Measurements from ENCODE around the gene TMPRSS3.

Gene TMPRSS3

GRCh38 chr21:42362700-42363099, 33.2 kb downstream of the TMPRSS3 start:
- in situ Hi-C loops (cut with HindIII; ENCODE audit: low pct_ligation_motif_present, low pct_unique_long_range_greater_than_20kb, low sequenced_read_pairs), result no loop called here
- DNase-seq, result no peak

DNA sequence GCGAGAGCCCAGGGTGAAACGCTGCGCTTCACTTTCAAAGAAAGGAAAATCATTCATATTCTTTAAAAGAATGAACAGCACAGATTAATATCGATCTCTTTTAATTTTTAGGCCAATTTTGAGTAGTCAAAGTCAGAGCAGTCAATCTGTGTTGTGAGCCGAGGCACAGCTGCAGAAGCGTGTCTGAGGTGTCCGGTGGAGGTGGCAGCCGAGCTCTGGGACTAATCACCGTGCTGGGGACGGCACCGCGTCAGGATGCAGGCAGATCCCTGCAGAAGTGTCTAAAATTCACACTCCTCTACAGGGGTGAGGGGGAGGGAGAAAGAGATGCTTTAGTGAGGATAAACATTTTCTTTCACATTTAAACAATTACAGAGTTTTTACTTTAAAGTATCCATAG, 33.7 kb downstream of the TMPRSS3 start:
- no peak for DNase-seq
- in situ Hi-C loops (cut with HindIII; ENCODE audit: low pct_ligation_motif_present, low pct_unique_long_range_greater_than_20kb, low sequenced_read_pairs), result no loop called here

GRCh38 chr21:42361286-42361685, 34.6 kb downstream of the TMPRSS3 start:
- no peak for DNase-seq
- in situ Hi-C loops (cut with HindIII; ENCODE audit: low pct_ligation_motif_present, low pct_unique_long_range_greater_than_20kb, low sequenced_read_pairs), result no loop called here

DNA sequence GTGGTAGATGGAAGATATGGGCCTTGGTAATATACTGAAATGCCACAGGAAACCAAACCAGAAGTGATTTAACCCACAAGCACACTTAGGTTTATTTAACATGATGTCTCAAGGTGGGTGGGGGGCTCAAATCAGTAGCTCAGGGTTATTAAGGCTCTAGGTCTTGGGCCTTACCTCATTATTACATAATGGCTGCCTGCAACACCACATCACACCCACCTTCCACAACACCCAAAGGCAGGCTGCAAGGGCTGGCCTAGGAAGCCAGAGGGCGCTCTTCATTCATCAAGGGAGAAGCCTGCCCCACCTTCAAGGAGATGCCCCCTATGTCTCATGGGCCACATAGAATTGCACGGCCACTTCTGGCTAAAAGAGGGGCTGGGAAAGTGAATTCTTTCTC, 35.5 kb downstream of the TMPRSS3 start:
- DNase-seq, result no peak
- in situ Hi-C loops (cut with HindIII; ENCODE audit: low pct_ligation_motif_present, low pct_unique_long_range_greater_than_20kb, low sequenced_read_pairs), result no loop called here

DNA sequence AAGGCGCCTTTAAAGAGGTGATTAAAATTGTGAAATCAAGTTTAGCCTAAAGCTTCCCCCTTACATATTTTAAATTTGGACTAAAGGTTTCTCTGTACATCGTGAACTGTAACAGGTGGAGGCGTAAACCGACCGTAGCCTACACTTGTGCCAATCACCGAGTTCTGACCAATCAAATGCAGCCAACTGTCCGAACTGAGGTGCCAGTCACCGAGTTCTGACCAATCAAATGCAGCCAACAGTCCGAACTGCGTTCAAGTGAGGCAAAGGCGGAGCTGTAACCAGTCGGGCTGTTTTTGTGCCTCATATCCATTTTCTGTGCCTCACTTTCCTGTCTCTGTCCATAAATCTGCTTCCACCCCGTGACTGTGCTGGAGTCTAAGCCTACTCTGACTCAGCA, 36.9 kb downstream of the TMPRSS3 start:
- in situ Hi-C loops (cut with HindIII; ENCODE audit: low pct_ligation_motif_present, low pct_unique_long_range_greater_than_20kb, low sequenced_read_pairs), result no loop called here
- no peak for DNase-seq

DNA sequence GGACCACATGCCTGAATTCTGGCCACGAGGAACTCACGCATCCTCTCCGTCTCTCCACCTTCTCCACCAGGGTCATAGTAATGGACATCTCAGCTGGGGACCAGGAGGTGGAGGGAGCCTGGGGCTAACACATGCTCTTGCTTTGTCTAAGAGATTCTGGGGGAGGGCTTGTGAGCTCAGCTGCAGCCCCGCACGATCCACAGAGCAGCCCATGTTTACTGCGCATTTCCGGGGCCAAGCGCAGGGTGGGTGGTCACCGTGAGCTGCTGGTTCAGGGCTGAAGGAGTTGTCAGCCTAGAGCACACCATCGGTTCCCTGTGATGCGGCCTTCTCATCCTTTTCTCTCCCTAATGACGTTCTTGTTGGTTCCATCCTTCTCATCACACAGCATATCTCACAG, 37.6 kb downstream of the TMPRSS3 start:
- no peak for DNase-seq
- in situ Hi-C loops (cut with HindIII; ENCODE audit: low pct_ligation_motif_present, low pct_unique_long_range_greater_than_20kb, low sequenced_read_pairs), result no loop called here

DNA sequence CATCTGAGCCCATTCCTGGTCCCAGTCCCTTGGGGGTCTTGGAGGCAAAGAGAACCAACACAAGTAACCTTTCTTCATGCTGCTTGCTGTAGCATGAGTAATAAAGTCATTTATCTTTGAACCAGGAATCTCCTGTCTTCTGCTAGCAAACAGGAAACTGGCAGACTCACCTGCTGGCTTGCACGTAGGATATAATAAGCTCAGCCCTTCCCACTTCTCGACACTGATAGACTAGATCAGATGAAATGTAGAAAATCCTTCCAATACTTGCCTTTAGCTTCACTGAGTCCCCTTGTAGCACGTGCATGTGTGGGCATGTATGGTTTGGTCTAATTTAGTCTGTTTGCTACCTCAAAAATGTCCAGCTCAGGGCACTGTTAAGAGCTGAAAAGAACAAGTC, 38.5 kb downstream of the TMPRSS3 start:
- no peak for DNase-seq
- in situ Hi-C loops (cut with HindIII; ENCODE audit: low pct_ligation_motif_present, low pct_unique_long_range_greater_than_20kb, low sequenced_read_pairs), result no loop called here

DNA sequence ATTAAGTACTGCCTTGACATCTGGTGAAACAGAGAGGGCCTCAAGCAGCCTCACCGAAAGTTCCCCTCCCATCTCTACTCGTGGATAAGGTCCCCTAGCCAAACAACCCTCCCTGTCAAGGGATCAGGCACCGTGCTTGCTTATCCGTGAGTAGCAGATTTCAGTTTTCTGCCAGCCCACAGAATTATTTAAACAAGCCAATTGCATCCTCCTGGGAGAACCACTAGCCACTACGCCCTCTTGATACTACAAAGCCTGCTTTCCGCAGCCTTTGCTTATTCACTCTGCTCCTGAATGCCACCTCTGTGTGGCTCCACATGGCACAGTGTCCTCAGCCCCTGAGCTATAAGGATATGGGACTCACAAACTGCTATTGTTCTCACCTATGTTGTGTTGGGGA, 39.2 kb downstream of the TMPRSS3 start:
- in situ Hi-C loops (cut with HindIII; ENCODE audit: low pct_ligation_motif_present, low pct_unique_long_range_greater_than_20kb, low sequenced_read_pairs), result no loop called here
- DNase-seq, result no peak

DNA sequence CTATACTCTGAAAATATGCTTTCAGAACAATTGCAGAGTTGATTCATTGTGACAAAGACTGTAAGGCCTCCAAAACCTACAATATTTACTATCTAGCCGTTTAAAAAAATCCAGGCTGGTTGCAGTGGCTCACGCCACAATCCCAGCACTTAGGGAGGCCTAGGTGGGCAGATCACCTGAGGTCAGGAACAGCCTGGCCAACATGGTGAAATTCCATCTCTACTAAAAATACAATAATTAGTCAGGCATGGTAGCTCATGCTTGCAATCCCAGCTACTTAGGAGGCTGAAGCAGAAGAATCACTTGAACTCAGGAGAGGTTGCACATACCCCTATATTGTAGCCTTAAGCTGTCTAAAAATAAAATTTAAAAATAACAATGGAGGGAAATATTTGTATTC, 39.8 kb downstream of the TMPRSS3 start:
- DNase-seq, result no peak
- in situ Hi-C loops (cut with HindIII; ENCODE audit: low pct_ligation_motif_present, low pct_unique_long_range_greater_than_20kb, low sequenced_read_pairs), result no loop called here

- DNase-seq, result no peak
- in situ Hi-C loops (cut with HindIII; ENCODE audit: low pct_ligation_motif_present, low pct_unique_long_range_greater_than_20kb, low sequenced_read_pairs), result no loop called here
Observed at GRCh38 chr21:42353623-42354022, 42.2 kb downstream of the TMPRSS3 start.

- in situ Hi-C loops (cut with HindIII; ENCODE audit: low pct_ligation_motif_present, low pct_unique_long_range_greater_than_20kb, low sequenced_read_pairs), result no loop called here
- no peak for DNase-seq
Observed at GRCh38 chr21:42352441-42353095, 43.3 kb downstream of the TMPRSS3 start.

DNA sequence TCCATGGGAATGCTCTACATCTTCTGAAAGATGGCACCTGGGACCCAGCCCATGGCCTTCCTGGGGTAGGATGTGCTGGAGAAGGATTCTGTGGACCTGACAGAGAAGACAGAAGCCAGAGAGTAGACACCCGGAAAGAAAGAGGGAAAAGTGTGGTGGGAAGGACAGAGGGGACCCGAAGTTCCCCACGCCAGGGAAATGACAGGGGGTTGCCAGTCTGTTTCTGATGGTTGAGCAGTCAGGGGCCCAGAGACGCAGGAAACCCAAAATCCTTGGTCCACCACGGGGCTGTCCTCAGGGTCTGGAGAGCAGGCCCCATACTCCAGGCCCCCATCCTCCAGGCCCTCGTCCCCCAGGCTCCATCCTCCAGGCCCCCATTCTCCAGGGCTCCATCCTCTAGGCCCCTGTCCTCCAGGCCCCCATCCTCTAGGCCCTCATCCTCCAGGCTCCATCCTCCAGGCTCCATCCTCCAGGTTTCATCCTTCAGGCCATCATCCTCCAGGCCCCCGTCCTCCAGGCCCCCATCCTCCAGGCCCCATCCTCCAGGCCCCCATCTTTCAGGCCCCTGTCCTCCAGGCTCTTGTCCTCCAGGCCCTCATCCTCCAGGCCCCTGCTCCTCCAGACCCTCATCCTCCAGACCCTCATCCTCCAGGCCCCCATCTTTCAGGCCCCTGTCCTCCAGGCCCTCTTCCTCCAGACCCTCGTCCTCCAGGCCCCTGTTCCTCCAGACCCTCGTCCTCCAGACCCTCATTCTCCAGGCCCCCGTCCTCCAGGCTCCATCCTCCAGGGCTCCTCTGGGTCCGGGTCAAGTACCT, 44.0 kb downstream of the TMPRSS3 start:
- in situ Hi-C loops (cut with HindIII; ENCODE audit: low pct_ligation_motif_present, low pct_unique_long_range_greater_than_20kb, low sequenced_read_pairs), result no loop called here
- no peak for DNase-seq

- DNase-seq, result no peak
- in situ Hi-C loops (cut with HindIII; ENCODE audit: low pct_ligation_motif_present, low pct_unique_long_range_greater_than_20kb, low sequenced_read_pairs), result no loop called here
Observed at GRCh38 chr21:42350927-42351426, 44.9 kb downstream of the TMPRSS3 start, which contains the start of gene TFF2. Gene TFF2 (minus strand): TSS chr21:42350994. CDS start chr21:42350957, 37 bp downstream.

DNA sequence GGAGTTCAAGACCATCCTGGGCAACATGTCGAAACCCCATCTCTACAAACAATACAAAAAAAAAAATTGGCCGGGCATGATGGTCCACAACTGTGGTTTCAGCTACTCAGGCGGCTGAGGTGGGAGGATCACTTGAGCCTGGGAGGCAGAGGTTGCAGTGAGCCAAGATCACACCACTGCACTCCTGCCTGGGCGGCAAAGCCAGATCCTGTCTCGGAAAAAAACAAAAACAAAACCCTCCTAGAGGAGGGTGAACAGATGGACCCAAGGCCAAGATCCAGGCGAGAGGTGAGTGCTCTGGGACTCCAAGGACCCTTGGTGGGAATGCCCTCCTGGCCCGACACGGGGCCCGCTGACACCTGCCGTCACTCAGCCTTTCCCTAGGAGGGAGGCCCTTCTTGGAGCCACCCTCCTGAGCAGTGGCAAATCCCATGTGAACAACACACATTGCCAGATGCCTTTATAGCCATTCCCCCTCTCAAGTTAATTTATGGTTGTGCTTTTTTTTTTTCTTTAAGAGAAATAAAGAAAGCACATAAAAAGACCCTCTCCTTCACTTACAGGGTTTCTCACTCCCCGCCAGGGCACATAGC, 45.4 kb downstream of the TMPRSS3 start:
- no peak for DNase-seq
- in situ Hi-C loops (cut with HindIII; ENCODE audit: low pct_ligation_motif_present, low pct_unique_long_range_greater_than_20kb, low sequenced_read_pairs), result no loop called here

GRCh38 chr21:42349420-42350317, 46.2 kb downstream of the TMPRSS3 start:
- in situ Hi-C loops (cut with HindIII; ENCODE audit: low pct_ligation_motif_present, low pct_unique_long_range_greater_than_20kb, low sequenced_read_pairs), result no loop called here
- DNase-seq, result no peak

GRCh38 chr21:42348762-42349161, 47.1 kb downstream of the TMPRSS3 start:
- DNase-seq, result no peak
- in situ Hi-C loops (cut with HindIII; ENCODE audit: low pct_ligation_motif_present, low pct_unique_long_range_greater_than_20kb, low sequenced_read_pairs), result no loop called here

DNA sequence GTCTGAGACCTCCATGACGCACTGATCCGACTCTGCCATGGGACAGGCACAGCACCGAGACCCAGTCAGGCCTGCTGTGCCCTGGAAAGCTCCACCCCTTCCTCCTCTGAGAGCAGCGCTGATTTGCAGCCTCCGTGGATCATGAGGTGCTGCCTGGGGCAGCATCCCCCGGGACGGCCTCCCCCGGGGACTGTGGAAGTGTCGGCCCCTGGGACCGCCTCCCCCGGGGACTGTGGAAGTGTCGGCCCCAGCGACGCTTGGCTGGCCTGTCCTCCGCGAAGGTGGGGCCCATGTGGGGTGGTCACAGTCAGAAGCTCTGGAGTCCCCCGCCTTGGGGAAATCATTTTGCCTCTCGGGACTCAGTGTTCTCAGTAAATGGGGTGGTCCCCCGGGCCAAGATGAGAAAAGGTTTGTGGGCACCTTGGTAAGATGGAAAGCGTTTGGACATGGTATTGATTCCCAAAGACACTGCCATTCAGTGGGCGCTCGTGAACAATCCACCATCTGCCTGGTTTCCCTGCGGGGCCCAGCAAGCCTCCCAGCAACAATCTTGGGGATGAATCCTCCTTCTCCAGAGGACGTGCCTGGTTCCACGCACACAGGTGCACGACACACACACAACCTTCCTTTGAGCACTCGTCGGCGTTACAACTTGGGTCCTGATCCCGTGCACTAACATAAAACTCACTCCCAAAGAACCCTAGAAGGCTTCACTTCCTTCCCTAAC, 48.1 kb downstream of the TMPRSS3 start:
- in situ Hi-C loops (cut with HindIII; ENCODE audit: low pct_ligation_motif_present, low pct_unique_long_range_greater_than_20kb, low sequenced_read_pairs), result no loop called here
- DNase-seq, result no peak

Measured in ACHN (cell line).